GM21515 (cell line): Measurements from ENCODE around the gene ERN1.
A peak's percentile ranks its signal among the peaks of the same experiment; 100 is the strongest.
"Not testable (repeated sequence)": the region's sequence is repeated elsewhere in the genome, so short reads cannot be mapped to it uniquely, and the experiment has no call there.

ENCODE experiments used
- ATAC-seq: cut with Tn5 transposase; IDR thresholded peaks from one replicate; pipeline ENCODE4 v1.9.1; 2021; ENCODE audit not compliant: unreplicated experiment

ERN1 gene

DNA sequence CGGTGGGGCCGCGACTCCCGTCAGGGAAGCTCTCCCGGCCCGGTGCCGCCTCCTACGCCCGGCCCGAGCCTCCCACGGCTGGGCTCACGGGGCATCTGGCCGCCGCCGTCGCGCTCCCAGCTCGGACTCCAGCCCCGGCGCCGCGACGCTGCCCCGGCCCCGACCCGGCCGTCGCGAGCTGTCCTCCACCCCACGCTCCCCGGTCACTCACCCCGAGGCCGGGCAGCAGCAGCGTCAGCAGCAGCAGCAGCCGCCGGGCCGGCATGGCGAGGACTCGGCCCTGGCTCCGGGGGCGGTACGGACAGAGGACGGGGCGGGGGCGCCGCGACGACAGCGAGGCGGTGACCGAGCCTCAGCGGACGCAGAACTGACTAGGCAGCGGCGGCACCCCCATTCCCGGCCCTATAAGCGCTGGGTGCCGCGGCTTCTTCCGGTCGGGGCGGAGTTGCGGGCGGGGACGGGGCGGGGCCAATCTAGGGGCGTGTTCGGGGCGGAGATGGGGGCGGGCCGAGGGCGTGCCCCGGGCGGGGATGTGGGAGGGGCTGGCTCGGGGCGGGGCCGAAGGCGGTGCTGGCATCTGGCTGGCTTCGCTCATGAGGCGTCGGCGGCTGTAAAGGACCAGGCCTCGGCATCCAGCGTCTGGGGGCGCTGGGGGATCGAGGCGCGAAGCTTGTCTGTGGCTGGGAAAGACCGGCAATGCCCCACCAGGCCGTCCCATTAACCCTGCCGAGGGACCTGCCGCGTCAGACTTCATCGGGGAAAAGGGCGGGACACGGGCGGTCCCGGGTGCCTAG lies at the start of gene ERN1:
Gene ERN1, minus strand, starts transcription at position 380 of the 794 bp plus-strand sequence. Its CDS starts 115 bp downstream, at position 265.
- ATAC-seq = peak; percentile 76

DNA sequence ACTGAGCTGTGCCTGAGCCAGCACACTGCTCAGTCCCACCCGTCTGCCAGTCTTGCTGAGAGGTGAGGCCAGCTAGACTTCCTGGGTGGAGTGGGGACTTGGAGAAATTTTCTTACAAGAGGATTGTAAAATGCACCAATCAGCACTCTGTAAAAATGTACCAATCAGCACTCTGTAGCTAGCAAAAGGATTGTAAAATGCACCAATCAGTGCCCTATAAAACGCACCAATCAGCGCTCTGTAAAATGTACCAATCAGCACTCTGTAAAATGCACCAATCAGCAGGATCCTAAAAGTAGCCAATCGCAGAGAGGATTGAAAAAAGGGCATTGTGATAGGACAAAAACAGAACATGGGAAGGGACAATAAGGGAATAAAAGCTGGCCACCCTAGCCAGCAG lies 49.1 kb upstream of the ERN1 start:
- not testable (repeated sequence) for ATAC-seq

DNA sequence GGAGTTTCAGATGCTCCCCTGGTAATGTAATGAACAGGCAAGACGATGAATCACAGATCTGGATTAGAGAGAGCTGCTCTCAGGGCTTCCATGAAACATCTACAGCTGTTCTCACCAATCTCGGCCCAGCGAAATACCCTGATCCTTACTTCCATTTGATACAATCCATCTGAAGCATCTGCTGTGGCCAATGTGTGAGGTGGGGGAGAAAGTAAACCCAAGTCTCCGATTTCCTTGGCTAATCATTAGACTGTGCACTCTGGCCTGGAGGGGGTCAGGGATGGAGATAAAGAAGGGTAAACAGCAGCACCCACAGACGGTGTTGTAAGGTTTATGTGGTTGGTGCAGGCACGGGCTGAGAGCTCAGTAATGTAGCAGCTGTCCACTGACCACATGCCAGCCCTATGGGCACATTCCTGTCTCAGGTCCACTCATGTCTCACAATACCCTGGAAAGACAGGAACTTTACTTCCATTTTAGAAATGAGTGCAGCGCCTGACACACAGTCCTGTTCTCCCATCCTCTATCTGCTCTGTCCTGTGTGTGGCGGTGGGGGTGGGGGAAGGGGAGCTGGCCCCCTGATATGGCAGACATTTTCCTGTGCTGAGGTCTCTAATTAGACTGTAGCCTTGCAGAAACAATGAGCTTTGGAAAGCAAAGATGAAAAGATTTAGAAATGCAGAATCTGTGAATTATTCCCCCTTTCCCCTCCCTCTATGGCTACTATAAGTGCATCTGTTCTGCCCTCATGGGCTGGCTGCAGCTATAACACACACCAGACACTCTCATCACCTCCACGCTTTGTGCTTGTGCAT lies 48.3 kb upstream of the ERN1 start:
- ATAC-seq = no peak

DNA sequence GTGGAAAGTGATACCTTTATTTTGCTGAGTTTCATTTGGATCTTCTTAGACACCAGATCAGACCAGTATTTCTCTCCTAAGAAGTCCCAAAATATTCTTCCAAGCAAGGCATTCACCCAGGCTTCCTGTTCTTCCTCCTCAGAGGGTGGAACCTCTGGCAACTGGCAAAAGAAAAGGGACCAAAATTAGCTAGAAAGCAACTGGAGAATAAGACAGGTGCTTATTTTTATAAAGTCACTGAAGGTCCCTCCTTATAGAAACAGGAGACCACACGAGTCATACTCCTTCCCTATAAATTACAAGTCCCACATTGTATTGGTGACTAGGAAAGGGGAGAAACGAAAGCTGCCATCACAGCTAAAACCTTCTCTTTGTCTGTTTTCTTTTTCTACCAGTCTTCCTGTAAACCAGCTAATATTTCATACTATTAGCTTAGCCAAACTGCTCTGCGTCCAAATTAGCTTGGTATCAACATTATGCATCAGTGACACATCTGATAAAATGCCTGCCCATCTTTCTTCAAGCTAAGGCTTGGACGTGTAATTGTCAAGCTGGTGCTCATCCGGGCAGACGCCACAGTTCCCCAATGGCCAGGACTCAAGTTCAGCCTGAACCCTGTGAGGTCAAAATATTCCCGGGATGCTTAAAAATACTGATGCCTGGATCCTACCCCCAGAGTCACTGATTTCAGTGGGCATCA lies 47.5 kb upstream of the ERN1 start:
- no peak for ATAC-seq

DNA sequence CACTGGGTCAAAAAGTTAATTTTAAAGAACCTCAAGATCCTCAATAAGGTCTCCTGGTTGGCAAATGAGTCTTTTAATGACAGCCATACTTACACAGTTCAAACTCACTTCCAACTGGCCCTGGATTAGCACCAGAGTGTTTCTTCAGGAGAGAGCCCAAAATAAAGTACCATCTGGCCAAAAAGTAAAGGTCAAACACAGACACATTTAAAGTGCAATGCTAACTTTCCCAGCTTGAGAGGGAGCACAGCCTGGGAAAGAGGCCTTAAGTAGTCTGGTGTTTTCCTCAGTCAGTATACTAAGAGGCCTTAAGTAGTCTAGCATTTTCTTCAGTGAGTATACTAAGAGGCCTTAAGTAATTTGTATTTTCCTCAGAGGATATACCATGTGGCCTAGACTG lies 46.6 kb upstream of the ERN1 start:
- no peak for ATAC-seq

DNA sequence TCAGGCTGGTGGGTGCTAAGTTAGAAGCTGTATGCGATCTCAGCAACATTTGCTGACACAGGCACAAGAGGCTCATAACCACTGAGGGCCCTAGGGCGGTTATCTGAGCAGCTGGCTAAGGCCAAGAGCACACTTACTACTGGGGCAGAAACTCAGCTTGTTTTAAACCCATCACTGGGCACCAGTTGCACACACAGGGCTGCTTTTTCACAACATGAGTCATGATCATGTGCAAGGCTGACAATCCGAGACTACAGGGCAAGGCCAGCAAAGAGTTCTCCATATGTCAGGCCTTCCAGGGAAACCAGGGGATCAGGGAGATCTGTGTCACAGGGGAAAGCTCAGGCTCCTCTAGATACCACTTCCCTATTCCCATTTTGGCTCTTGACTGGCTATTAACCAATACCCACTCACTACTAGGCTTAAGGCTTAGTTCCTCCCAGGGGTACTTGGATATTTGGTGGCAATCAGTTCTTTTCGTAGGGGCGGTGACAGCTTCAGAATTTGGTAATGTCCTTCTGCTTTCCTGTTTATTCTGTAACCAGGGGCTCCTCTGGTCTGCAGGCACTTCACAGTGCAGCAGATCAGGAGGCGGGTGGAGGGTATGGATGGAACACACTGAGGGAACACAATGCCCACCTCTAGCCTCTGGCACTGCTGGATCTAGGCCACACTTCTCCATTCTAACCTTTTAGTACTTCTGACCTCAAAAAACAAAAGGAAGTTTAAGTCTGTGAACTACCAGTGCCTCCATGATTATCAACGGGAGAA lies 44.9 kb upstream of the ERN1 start:
- ATAC-seq = no peak

DNA sequence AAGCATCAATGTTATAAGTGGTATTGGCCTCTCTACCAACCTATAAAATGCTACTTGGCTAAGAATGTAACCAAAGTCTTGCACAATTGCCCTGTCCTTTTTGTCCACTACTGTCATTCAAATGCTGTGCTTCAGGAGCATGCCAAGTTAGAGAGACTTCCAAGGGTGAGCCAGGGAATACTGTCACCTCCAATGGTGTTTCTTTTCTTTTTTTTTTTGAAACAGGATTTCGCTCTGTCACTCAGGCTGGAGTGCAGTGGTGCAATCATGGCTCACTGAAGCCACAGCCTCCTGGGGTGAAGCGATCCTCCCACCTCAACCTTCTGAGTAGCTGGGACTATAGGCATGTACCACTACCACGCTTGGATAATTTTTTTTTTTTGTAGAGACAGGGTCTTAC lies 43.7 kb upstream of the ERN1 start:
- ATAC-seq = no peak

DNA sequence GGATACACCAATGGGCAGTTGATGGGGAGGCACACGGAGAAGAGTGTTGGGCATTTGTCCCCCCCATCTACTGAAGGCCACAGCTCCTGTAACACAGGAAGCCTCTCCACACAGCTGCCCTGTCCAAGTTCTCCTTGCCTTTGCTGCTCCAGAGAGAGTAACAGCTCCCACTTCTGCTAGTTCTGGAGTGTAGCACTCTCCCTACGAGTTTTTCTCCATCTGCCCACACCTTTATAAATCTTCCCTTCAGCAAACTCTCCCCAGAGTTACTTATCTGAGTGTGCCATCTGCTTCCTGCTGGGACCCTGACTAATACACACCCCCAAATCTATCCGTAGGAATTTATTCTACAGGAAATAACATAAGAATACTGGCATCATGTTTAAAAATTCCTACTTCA lies 42.6 kb upstream of the ERN1 start:
- ATAC-seq = no peak

DNA sequence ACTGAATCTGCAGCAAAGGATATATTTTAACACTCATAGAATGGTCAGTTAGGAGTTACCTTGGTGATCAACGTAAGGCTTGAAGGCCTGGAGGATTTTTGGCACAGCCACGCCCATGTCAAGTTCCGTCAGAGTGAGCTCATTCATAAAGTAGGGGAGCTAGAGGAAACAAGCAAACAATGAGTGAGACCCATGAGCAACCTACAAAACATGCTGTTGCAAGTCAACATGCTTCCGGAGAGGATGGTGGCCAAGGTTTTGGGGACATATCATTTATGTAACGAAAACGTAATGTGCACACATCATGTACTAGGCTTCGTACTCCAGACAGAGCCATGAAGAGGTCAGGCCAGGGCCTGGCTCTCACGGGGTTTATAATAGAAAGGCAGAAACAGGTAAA lies 41.1 kb upstream of the ERN1 start:
- no peak for ATAC-seq

DNA sequence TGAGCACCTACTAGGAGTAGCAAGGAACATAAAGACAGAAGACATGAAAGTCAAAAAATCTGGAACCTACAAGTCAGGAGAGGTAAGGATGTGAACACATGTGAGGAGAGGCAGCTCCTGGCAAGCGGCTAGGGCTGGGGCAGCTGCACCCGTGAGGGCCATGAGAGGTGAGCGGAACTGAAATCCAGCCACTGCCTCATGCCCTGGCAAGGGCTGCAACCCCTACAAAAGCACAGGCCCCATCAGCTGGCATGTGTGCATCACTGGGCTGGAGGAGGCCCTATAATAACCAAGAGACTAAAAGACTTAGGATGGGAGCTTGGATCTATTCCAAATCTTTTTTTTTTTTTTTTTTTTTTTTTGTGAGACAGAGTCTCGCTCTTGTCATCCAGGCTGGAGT lies 40.3 kb upstream of the ERN1 start:
- no peak for ATAC-seq

DNA sequence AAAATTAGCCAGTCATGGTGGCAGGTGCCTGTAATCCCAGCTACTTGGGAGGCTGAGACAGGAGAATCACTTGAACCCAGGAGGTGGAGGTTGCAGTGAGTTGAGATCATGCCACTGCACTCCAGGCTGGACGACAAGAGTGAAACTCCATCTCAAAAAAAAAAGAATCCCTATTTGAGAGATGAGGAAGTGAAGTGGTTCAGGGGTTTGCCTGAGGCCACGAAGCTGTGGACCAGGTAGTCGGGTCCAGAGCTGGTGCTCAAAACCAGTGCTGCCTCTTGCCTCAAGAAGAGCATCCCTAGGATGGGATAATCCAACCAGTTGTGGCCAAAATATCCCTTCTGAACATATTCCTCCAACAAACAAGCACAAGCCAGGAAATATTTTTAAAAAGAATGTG lies 37.7 kb upstream of the ERN1 start:
- not testable (repeated sequence) for ATAC-seq

DNA sequence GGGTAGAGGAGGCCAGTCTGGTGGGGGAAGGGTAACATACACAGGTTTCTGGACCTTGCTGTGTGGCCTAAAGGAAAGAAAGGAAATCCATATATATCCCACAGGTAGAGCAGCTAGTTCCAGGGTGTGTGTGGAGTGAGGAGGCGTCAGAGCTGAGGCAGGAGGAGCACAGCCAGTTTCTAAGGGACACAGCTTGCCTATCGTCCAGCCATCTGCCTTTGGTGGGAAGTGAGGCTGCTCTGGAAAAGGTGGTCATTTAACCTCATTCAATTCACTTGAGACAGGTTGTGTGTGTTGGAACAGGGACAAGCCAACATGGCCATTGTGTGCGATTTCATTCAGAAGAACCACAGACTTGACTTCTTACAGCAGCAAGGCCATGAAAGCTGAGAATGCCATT lies 36.9 kb upstream of the ERN1 start:
- ATAC-seq = no peak

DNA sequence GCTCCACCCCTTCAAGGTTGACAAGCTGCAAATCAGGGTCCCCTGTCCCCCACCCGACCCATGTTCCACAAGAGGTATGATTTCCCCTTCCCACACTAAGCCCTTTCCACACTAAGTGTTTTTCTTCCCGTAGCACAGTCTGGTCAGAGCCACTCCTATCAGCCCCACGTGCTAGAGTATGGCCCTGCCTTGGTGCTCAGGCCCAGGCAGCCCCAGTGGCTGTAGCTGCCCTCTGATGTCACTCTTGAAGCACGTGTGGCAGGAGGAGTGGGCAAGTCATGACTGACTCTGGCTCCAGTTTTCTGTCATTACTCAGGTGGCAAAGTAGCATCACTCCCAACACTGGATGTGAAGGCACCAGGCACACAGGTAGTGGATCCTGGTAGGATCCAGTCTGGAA lies 35.4 kb upstream of the ERN1 start:
- ATAC-seq = no peak

DNA sequence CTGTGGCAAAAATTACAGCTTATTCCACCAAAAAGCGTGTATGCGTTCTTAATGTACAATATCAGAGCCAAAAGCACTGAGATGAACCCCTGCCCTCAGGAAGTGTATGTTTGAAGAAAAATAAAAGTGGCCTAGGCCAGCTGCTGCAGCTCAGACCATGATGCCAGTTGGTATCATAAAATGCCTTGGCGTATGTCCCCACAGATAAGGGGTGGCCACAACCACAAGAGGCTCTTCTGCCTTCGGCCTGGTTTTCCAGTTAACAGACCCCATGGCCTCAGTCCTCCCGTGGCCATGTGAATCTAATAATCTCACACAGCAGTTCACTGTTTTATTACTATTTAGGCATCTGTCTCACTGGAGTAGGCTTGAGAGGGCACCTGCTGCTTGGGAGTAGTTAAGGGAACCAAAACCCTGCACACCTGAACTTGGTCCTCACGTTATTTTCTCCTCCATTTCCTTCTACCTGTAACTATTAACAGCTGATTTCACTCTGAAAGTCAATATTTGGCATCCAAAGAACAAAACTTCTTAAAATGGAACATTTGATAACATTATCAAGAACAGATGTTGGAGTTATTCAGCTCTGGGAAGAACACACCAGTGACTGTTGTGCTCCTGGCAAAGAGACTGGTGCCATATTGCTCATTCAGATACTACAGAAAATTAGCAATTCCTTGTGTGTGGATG lies 34.8 kb upstream of the ERN1 start:
- ATAC-seq = no peak

DNA sequence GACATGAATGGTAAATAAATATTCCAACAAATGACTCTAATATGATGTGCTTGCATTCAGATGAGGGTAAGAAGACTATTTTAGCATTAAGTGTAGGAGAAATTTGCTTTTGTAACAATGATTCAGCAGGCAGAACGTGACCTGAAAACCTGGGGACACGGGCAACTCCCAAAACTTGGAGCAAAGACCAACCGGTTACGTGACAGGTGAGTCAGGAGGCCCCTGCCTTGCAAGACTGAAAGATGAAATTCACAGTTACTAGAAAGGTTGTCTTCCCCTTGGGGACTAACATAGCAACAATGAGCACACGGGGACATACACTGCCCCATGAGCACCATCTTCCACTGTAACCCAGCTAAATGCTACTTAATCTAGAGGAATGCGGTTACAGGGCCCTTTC lies 33.5 kb upstream of the ERN1 start:
- ATAC-seq = no peak

DNA sequence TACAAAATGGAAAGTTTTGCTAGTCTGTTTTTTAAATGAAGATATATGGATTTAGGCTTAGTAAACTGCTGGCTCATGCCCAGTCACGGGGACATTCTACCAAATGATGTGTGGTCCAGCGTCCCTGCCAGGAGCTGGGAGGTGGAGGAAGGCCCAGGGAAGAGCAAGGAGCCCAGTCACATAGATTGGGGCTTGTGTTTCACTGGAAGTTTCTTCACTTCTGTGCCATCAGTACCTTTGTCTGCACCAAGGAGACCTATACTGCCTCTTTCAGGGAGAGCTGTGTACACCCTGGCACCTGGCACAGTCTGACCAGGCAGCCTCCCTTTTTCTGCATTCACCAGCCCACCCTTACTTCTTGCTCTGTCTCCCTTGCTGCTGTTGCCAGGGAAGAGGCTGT lies 32.6 kb upstream of the ERN1 start:
- no peak for ATAC-seq

DNA sequence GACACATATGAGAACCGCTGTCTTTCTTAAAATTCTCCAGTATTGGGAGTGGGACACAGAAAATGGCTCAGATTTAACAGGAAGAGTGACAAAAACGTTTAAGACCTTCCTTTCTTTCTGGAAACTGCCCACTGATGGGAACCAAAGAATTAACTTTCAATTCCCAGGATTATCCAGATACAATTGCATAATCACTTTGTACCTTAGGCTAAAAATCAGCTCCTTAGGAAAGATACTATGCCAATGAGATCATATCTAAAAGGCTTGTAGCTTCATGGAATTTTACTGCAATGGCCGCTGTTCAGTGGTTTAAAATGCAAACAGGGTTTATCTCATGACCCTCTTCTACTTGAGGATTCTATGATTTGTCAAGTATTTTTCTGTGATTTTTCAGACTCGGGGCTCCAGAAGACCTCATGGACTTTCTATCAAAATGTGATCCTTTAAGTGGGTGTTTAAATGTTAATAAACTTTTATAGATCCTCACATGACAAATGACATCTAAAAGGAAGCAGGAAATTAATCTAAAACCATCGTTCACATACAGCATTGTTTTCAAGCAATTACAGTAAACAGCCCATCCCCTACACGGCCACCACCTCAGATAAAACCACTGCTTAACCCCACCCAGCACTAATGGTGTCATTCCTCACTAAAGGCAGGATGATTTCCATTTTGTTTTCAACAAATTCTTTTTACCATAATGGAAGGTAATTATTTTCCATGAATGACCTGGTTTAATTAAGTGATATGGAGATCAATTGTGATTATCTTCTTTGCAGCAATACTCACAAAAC lies 31.6 kb upstream of the ERN1 start:
- ATAC-seq = no peak

DNA sequence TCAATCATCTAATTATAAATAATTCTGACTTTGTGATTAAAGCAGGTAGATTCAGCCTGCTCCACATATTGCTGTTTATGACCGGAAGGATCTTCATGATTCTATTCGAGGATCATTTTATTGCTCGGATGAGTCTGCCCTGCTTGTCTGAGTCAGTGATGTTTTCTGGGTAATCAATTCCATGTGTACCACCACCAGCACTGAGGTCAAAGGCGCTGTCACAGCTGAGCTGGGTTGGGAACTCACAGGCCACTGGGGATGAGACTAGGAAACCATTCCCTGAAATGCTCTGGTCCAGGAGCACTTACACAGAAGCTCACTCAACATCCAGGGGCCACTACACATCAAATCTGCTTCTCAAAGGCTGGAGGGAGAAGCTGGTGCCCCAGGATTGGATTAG lies 30.4 kb upstream of the ERN1 start:
- no peak for ATAC-seq

DNA sequence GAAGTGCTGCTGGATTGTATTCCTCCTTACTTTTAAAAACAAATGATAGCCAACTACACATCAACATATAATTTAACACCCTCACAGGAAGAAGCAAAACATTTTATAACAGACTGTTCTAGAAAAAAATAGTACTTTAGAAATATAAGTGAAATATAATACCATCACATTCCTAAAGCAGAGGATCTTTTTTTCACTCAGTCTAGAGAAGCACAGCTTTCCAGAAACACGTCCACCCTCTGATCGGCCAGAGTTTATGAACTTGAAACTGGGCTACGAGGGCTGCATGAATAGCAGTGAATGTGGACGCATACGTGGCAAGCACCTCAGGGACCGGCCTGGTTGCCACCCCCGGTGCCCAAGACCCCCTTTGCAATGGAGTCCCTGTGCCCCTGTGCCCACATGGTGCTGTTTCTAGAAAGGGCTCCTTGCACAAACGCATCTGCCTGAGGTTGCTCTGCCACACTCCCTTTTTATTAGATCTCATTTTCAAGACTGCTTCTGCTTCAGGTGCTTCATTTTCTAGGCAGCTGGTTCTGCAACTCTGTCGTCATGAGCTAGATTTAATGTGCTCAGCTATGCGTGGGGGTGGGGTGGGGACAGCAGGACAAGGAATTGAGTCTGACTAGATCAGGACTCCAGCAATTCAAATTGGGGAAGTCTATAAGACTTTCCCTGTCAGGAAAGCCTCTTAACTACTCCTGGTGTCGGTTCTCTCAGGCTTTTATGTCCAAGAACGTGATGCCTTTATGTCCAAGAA lies 29.1 kb upstream of the ERN1 start:
- no peak for ATAC-seq
